K562 (cell line): Measurements from ENCODE around the gene ISL1. TPM values are rescaled to one million over a fixed set of nuclear protein-coding genes. Genes with fewer than 3 reads are reported as not detected.

Source experiments
- ATF1 ChIP-seq, 2 experiments: fragments of 450-650 bp in 1 of 2; IDR thresholded peaks; 2 replicates each; pipeline ENCODE4 v1.6.1; 2016; ENCODE audit warnings: missing compliant biosample characterization in 1 of 2, missing genetic modification characterization in 1 of 2
- BCOR ChIP-seq: fragments of 450-650 bp; IDR thresholded peaks from 2 replicates; pipeline ENCODE4 v1.6.1; 2016
- CXXC5 ChIP-seq: fragments of 250-450 bp; sonication (Bioruptor Pico); IDR thresholded peaks from 2 replicates; pipeline ENCODE4 v1.8.0; 2022; ENCODE audit warnings: inconsistent platforms, mild to moderate bottlenecking, moderate library complexity
- ETV6 ChIP-seq, 3 experiments: fragments of 150-350 bp in 1 of 3; sonication (generic) in 1 of 3; formaldehyde crosslinking in 1 of 3; IDR thresholded peaks; 2 replicates each; pipeline versions ENCODE4 v1.6.1 to v1.8.0; 2014 to 2022; ENCODE audit warnings: borderline replicate concordance in 2 of 3, low read depth in 2 of 3, antibody characterized with exemption in 1 of 3, low read length in 1 of 3, mild to moderate bottlenecking in 1 of 3, missing genetic modification reagents in 1 of 3
- HBP1 ChIP-seq: fragments of 450-650 bp; formaldehyde crosslinking; IDR thresholded peaks from 2 replicates; pipeline ENCODE4 v1.4.0; 2022; ENCODE audit warnings: missing genetic modification characterization
- HMG20A ChIP-seq: fragments of 450-650 bp; formaldehyde crosslinking; conservative IDR thresholded peaks from 2 replicates; pipeline ENCODE4 v1.4.0; 2020; ENCODE audit warnings: mild to moderate bottlenecking, mixed read lengths
- HNRNPLL ChIP-seq: fragments of 200-400 bp; formaldehyde crosslinking; IDR thresholded peaks from 2 replicates; pipeline ENCODE4 v1.6.1; 2017; ENCODE audit warnings: low read length, low read depth, mild to moderate bottlenecking; ENCODE audit not compliant: poor library complexity, severe bottlenecking
- IFI16 ChIP-seq: fragments of 250-450 bp; sonication (Bioruptor Pico); IDR thresholded peaks from 2 replicates; pipeline ENCODE4 v2.1.2; 2022; ENCODE audit warnings: mild to moderate bottlenecking, inconsistent platforms
- MEF2A ChIP-seq: IDR thresholded peaks from 2 replicates; pipeline ENCODE4 v1.6.1; 2011; ENCODE audit warnings: low read depth, mild to moderate bottlenecking, low read length, moderate library complexity; ENCODE audit not compliant: control insufficient read depth
- NONO ChIP-seq, 2 experiments: fragments of 200-400 bp in 1 of 2; fragments of 450-650 bp in 1 of 2; formaldehyde crosslinking in 1 of 2; IDR thresholded peaks; 2 replicates each; pipeline ENCODE4 v1.6.1; 2017; ENCODE audit warnings: low read depth in 2 of 2, mild to moderate bottlenecking in 2 of 2, moderate library complexity in 2 of 2, low read length in 1 of 2
- NRF1 ChIP-seq, 2 experiments: fragments of 450-650 bp; IDR thresholded peaks in 1 of 2; conservative IDR thresholded peaks in 1 of 2; 2 replicates each; pipeline ENCODE4 v1.6.1; 2014; ENCODE audit warnings: mild to moderate bottlenecking in 2 of 2
- PHB ChIP-seq: fragments of 250-450 bp; sonication (Bioruptor Pico); IDR thresholded peaks from 2 replicates; pipeline ENCODE4 v1.5.0; 2021
- POLR2G ChIP-seq: fragments of 200-400 bp; formaldehyde crosslinking; IDR thresholded peaks from 2 replicates; pipeline ENCODE4 v1.6.1; 2017; ENCODE audit warnings: low read depth, mild to moderate bottlenecking, antibody characterized with exemption, low read length, moderate library complexity
- PURB ChIP-seq: sonication (generic); formaldehyde crosslinking; IDR thresholded peaks from 2 replicates; pipeline ENCODE4 v1.9.0; 2021; ENCODE audit warnings: low read depth, mild to moderate bottlenecking, missing genetic modification reagents
- UBTF ChIP-seq, 2 experiments: IDR thresholded peaks; 2 replicates each; pipeline ENCODE4 v1.6.1; 2012; ENCODE audit warnings: improper control_type of control experiment in 2 of 2, low read depth in 2 of 2, low read length in 2 of 2, borderline replicate concordance in 1 of 2
- ZBTB12 ChIP-seq: fragments of 250-450 bp; sonication (Bioruptor Pico); IDR thresholded peaks from 2 replicates; pipeline ENCODE4 v1.4.0; 2020
- ZNF764 ChIP-seq: fragments of 250-450 bp; sonication (Bioruptor Pico); IDR thresholded peaks from 2 replicates; pipeline ENCODE4 v1.4.0; 2020; ENCODE audit warnings: low read depth, mild to moderate bottlenecking, moderate library complexity
- polyA plus RNA-seq, 8 experiments: library from polyadenylated mRNA; depleted of rRNA in 4 of 8; stranded (reverse) in 5 of 8; unstranded in 3 of 8; fragments of >200 nt; fragmentation: Nextera tagmentation in 2 of 8; fragmentation: Illumina TruSeq in 1 of 8; extraction: Ambion mirVana in 2 of 8; extraction: Trizol in 1 of 8; gene quantifications; 2 replicates each; pipeline versions ENCODE4 v1.2.1 to v1.2.3, GENCODE V29; 2011 to 2014; ENCODE audit warnings: inconsistent platforms in 1 of 8, missing spikeins in 1 of 8
- total RNA-seq, 7 experiments: library from RNA; depleted of rRNA in 6 of 7; stranded (reverse); fragments of >200 nt in 6 of 7; fragmentation: Illumina TruSeq in 2 of 7; extraction: Trizol in 2 of 7; gene quantifications; 2 replicates each; pipeline versions ENCODE4 v1.2.1 to v1.2.3, GENCODE V29; 2011 to 2021; ENCODE audit warnings: low replicate concordance in 1 of 7
- TF ChIP-seq, protein P1 (sequence below): fragments of 250-450 bp; sonication (Bioruptor Pico); IDR thresholded peaks from 2 replicates; pipeline ENCODE4 v1.9.0; 2021; ENCODE audit warnings: mild to moderate bottlenecking, inconsistent platforms

ISL1 gene
- total and polyA plus RNA-seq, 9 of the 15 experiments (the other 6 are each of a cell fraction or from before 2014, with no cell fraction given) = not detected

GRCh38 chr5:51383131-51384121 lies at the start of gene ISL1 (continued):
- TF ChIP-seq UBTF (IDR thresholded peaks at IDR 0.05; ENCODE audit: borderline replicate concordance in 1 of 2, low read depth in 2 of 2, low read length in 2 of 2) (no peak), ZNF764 (CRISPR knock-in tag) (no peak), HBP1 (no peak), NRF1 (conservative IDR thresholded peaks at IDR 0.05 in 1 of 2, IDR thresholded peaks at IDR 0.05 in 1 of 2) (peak; percentile 38 to 41; a peak in 3 of 4 replicates), ZBTB12 (CRISPR knock-in tag) (no peak), POLR2G (0 out of 2 replicates have a peak, but pooled peaks have one; percentile 33), CXXC5 (CRISPR knock-in tag) (peak; percentile 36; the same call in 1 of the 2 replicates), HMG20A (CRISPR knock-in tag) (no peak), HNRNPLL (peak; percentile 60), NONO (IDR thresholded peaks at IDR 0.05; ENCODE audit: low read depth in 2 of 2, low read length in 1 of 2) (no peak), ETV6 (IDR thresholded peaks at IDR 0.05; ENCODE audit: borderline replicate concordance in 1 of 2, low read depth in 2 of 2, low read length in 1 of 2) (no peak), ETV6 (CRISPR knock-in tag; IDR thresholded peaks at IDR 0.05; ENCODE audit: borderline replicate concordance) (no peak), BCOR (no peak), ATF1 (CRISPR knock-in tag; IDR thresholded peaks at IDR 0.05) (no peak), ATF1 (tag; IDR thresholded peaks at IDR 0.05) (peak; percentile 40), PURB (CRISPR knock-in tag) (no peak), MEF2A (no peak), IFI16 (no peak), PHB (CRISPR knock-in tag) (no peak)
- TF ChIP-seq, protein P1, sequence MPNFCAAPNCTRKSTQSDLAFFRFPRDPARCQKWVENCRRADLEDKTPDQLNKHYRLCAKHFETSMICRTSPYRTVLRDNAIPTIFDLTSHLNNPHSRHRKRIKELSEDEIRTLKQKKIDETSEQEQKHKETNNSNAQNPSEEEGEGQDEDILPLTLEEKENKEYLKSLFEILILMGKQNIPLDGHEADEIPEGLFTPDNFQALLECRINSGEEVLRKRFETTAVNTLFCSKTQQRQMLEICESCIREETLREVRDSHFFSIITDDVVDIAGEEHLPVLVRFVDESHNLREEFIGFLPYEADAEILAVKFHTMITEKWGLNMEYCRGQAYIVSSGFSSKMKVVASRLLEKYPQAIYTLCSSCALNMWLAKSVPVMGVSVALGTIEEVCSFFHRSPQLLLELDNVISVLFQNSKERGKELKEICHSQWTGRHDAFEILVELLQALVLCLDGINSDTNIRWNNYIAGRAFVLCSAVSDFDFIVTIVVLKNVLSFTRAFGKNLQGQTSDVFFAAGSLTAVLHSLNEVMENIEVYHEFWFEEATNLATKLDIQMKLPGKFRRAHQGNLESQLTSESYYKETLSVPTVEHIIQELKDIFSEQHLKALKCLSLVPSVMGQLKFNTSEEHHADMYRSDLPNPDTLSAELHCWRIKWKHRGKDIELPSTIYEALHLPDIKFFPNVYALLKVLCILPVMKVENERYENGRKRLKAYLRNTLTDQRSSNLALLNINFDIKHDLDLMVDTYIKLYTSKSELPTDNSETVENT = no peak
